ENCODE results near the gene LAMTOR1.

Gene LAMTOR1

GRCh38 chr11:72080326-72081183 is 22.5 kb downstream of the LAMTOR1 start, which contains the start of the genes LRRC51 and NUMA1:
Gene LRRC51, plus strand, starts transcription at chr11:72080850. Its CDS starts 8,234 bp downstream, at chr11:72089084.
Gene NUMA1, minus strand, starts transcription at chr11:72080542. Its CDS starts 44,599 bp downstream, at chr11:72035943.
- H3K27me3 ChIP-seq (ENCODE audit: low read depth, low read length) = no peaks in the 10 kb centered on the region
- peaks cover 0 to 10% of the 10 kb centered on the region in 2 donors for H3K36me3 ChIP-seq (ENCODE audit: control insufficient read depth in 1 of 2, insufficient read depth in 2 of 2, low read length in 2 of 2)
- H3K4me3 ChIP-seq (ENCODE audit: low read depth in 1 of 2, low read length in 2 of 2) = peak within 1 kb of the TSS; percentile 73 to 84
- H3K27ac ChIP-seq (ENCODE audit: low read length) = peak within 1 kb of the TSS; percentile 90
- H3K4me1 ChIP-seq (ENCODE audit: control insufficient read depth in 1 of 2, insufficient read depth in 2 of 2, low read length in 2 of 2) = peaks cover 7 to 11% of the 10 kb centered on the region in 2 donors
- H3K9me3 ChIP-seq (ENCODE audit: control insufficient read depth in 1 of 2, low read length in 2 of 2) = no peaks in the 10 kb centered on the region

- Histone ChIP-seq H3K4me3 (ENCODE audit: low read depth in 1 of 2, low read length in 2 of 2) (peak overlapping the region; percentile 73 to 84), H3K27me3 (ENCODE audit: low read depth, low read length) (no peaks in the 10 kb centered on the region)
Observed at GRCh38 chr11:72079819-72080325, 23.2 kb downstream of the LAMTOR1 start.

GRCh38 chr11:72078477-72078876 is 24.6 kb downstream of the LAMTOR1 start:
- Histone ChIP-seq H3K4me3 (ENCODE audit: low read depth in 1 of 2, low read length in 2 of 2) (peak overlapping the region in 1 of 2 donors; percentile 84), H3K9me3 (ENCODE audit: control insufficient read depth in 1 of 2, low read length in 2 of 2) (no peaks in the 10 kb centered on the region), H3K4me1 (ENCODE audit: control insufficient read depth in 1 of 2, insufficient read depth in 2 of 2, low read length in 2 of 2) (peaks cover 7 to 15% of the 10 kb centered on the region in 2 donors), H3K27me3 (ENCODE audit: low read depth, low read length) (no peaks in the 10 kb centered on the region), H3K36me3 (ENCODE audit: control insufficient read depth in 1 of 2, insufficient read depth in 2 of 2, low read length in 2 of 2) (peaks cover 0 to 3% of the 10 kb centered on the region in 2 donors), H3K27ac (ENCODE audit: low read length) (peak overlapping the region; percentile 90)

More at GRCh38 chr11:72079819-72080325, 23.2 kb downstream of the LAMTOR1 start:
- Histone ChIP-seq H3K27ac (ENCODE audit: low read length) (peak overlapping the region; percentile 90), H3K9me3 (ENCODE audit: control insufficient read depth in 1 of 2, low read length in 2 of 2) (no peaks in the 10 kb centered on the region), H3K36me3 (ENCODE audit: control insufficient read depth in 1 of 2, insufficient read depth in 2 of 2, low read length in 2 of 2) (peaks cover 0 to 3% of the 10 kb centered on the region in 2 donors), H3K4me1 (ENCODE audit: control insufficient read depth in 1 of 2, insufficient read depth in 2 of 2, low read length in 2 of 2) (peaks cover 7 to 15% of the 10 kb centered on the region in 2 donors)

- no peak overlapping the region for H3K27ac ChIP-seq (ENCODE audit: low read length)
- no peaks in the 10 kb centered on the region for H3K9me3 ChIP-seq (ENCODE audit: control insufficient read depth in 1 of 2, low read length in 2 of 2)
- H3K4me1 ChIP-seq (ENCODE audit: control insufficient read depth in 1 of 2, insufficient read depth in 2 of 2, low read length in 2 of 2) = peaks cover 7 to 19% of the 10 kb centered on the region in 2 donors
- no peaks in the 10 kb centered on the region for H3K27me3 ChIP-seq (ENCODE audit: low read depth, low read length)
- H3K4me3 ChIP-seq (ENCODE audit: low read depth in 1 of 2, low read length in 2 of 2) = no peak overlapping the region
- H3K36me3 ChIP-seq (ENCODE audit: control insufficient read depth in 1 of 2, insufficient read depth in 2 of 2, low read length in 2 of 2) = peaks cover 0 to 3% of the 10 kb centered on the region in 2 donors
Observed at GRCh38 chr11:72075756-72076155, 27.3 kb downstream of the LAMTOR1 start.

- H3K27me3 ChIP-seq (ENCODE audit: low read depth, low read length) = no peaks in the 10 kb centered on the region
- H3K4me3 ChIP-seq (ENCODE audit: low read depth in 1 of 2, low read length in 2 of 2) = no peak overlapping the region
- no peaks in the 10 kb centered on the region for H3K9me3 ChIP-seq (ENCODE audit: control insufficient read depth in 1 of 2, low read length in 2 of 2)
- H3K4me1 ChIP-seq (ENCODE audit: control insufficient read depth in 1 of 2, insufficient read depth in 2 of 2, low read length in 2 of 2) = peaks cover 13 to 25% of the 10 kb centered on the region in 2 donors
- peaks cover 0 to under 1% of the 10 kb centered on the region in 2 donors for H3K36me3 ChIP-seq (ENCODE audit: control insufficient read depth in 1 of 2, insufficient read depth in 2 of 2, low read length in 2 of 2)
- H3K27ac ChIP-seq (ENCODE audit: low read length) = no peak overlapping the region
Observed at GRCh38 chr11:72075109-72075508, 28.0 kb downstream of the LAMTOR1 start.

- H3K27me3 ChIP-seq (ENCODE audit: low read depth, low read length) = no peaks in the 10 kb centered on the region
- no peaks in the 10 kb centered on the region for H3K36me3 ChIP-seq (ENCODE audit: control insufficient read depth in 1 of 2, insufficient read depth in 2 of 2, low read length in 2 of 2)
- peak overlapping the region; percentile 19 for H3K27ac ChIP-seq (ENCODE audit: low read length)
- no peak overlapping the region for H3K4me3 ChIP-seq (ENCODE audit: low read depth in 1 of 2, low read length in 2 of 2)
- no peaks in the 10 kb centered on the region for H3K9me3 ChIP-seq (ENCODE audit: control insufficient read depth in 1 of 2, low read length in 2 of 2)
- H3K4me1 ChIP-seq (ENCODE audit: control insufficient read depth in 1 of 2, insufficient read depth in 2 of 2, low read length in 2 of 2) = peaks cover 26% of the 10 kb centered on the region in 2 donors
Observed at GRCh38 chr11:72072348-72072747, 30.7 kb downstream of the LAMTOR1 start.

- Histone ChIP-seq H3K4me3 (ENCODE audit: low read depth in 1 of 2, low read length in 2 of 2) (no peak overlapping the region), H3K27me3 (ENCODE audit: low read depth, low read length) (no peaks in the 10 kb centered on the region), H3K27ac (ENCODE audit: low read length) (peak overlapping the region; percentile 92), H3K36me3 (ENCODE audit: control insufficient read depth in 1 of 2, insufficient read depth in 2 of 2, low read length in 2 of 2) (no peaks in the 10 kb centered on the region), H3K9me3 (ENCODE audit: control insufficient read depth in 1 of 2, low read length in 2 of 2) (no peaks in the 10 kb centered on the region), H3K4me1 (ENCODE audit: control insufficient read depth in 1 of 2, insufficient read depth in 2 of 2, low read length in 2 of 2) (peaks cover 26 to 32% of the 10 kb centered on the region in 2 donors)
Observed at GRCh38 chr11:72070491-72070890, 32.6 kb downstream of the LAMTOR1 start.

- H3K27me3 ChIP-seq (ENCODE audit: low read depth, low read length) = no peaks in the 10 kb centered on the region
- peak overlapping the region; percentile 92 for H3K27ac ChIP-seq (ENCODE audit: low read length)
- H3K4me1 ChIP-seq (ENCODE audit: control insufficient read depth in 1 of 2, insufficient read depth in 2 of 2, low read length in 2 of 2) = peaks cover 26 to 28% of the 10 kb centered on the region in 2 donors
- H3K9me3 ChIP-seq (ENCODE audit: control insufficient read depth in 1 of 2, low read length in 2 of 2) = no peaks in the 10 kb centered on the region
- peak overlapping the region; percentile 1 to 40 for H3K4me3 ChIP-seq (ENCODE audit: low read depth in 1 of 2, low read length in 2 of 2)
- no peaks in the 10 kb centered on the region for H3K36me3 ChIP-seq (ENCODE audit: control insufficient read depth in 1 of 2, insufficient read depth in 2 of 2, low read length in 2 of 2)
Observed at GRCh38 chr11:72069787-72070251, 33.3 kb downstream of the LAMTOR1 start.

- Histone ChIP-seq H3K4me3 (ENCODE audit: low read depth in 1 of 2, low read length in 2 of 2) (peak overlapping the region; percentile 1 to 40), H3K27me3 (ENCODE audit: low read depth, low read length) (no peaks in the 10 kb centered on the region), H3K27ac (ENCODE audit: low read length) (peak overlapping the region; percentile 92), H3K9me3 (ENCODE audit: control insufficient read depth in 1 of 2, low read length in 2 of 2) (no peaks in the 10 kb centered on the region), H3K36me3 (ENCODE audit: control insufficient read depth in 1 of 2, insufficient read depth in 2 of 2, low read length in 2 of 2) (no peaks in the 10 kb centered on the region), H3K4me1 (ENCODE audit: control insufficient read depth in 1 of 2, insufficient read depth in 2 of 2, low read length in 2 of 2) (peaks cover 26 to 28% of the 10 kb centered on the region in 2 donors)
Observed at GRCh38 chr11:72069200-72069599, 33.9 kb downstream of the LAMTOR1 start.

- Histone ChIP-seq H3K27ac (ENCODE audit: low read length) (no peak overlapping the region), H3K27me3 (ENCODE audit: low read depth, low read length) (no peaks in the 10 kb centered on the region), H3K36me3 (ENCODE audit: control insufficient read depth in 1 of 2, insufficient read depth in 2 of 2, low read length in 2 of 2) (no peaks in the 10 kb centered on the region), H3K4me1 (ENCODE audit: control insufficient read depth in 1 of 2, insufficient read depth in 2 of 2, low read length in 2 of 2) (peaks cover 26 to 28% of the 10 kb centered on the region in 2 donors), H3K9me3 (ENCODE audit: control insufficient read depth in 1 of 2, low read length in 2 of 2) (no peaks in the 10 kb centered on the region), H3K4me3 (ENCODE audit: low read depth in 1 of 2, low read length in 2 of 2) (no peak overlapping the region)
Observed at GRCh38 chr11:72067676-72068075, 35.4 kb downstream of the LAMTOR1 start.

GRCh38 chr11:72067266-72067665 is 35.8 kb downstream of the LAMTOR1 start:
- Histone ChIP-seq H3K4me3 (ENCODE audit: low read depth in 1 of 2, low read length in 2 of 2) (no peak overlapping the region), H3K27ac (ENCODE audit: low read length) (no peak overlapping the region), H3K4me1 (ENCODE audit: control insufficient read depth in 1 of 2, insufficient read depth in 2 of 2, low read length in 2 of 2) (peaks cover 23 to 28% of the 10 kb centered on the region in 2 donors), H3K9me3 (ENCODE audit: control insufficient read depth in 1 of 2, low read length in 2 of 2) (no peaks in the 10 kb centered on the region), H3K27me3 (ENCODE audit: low read depth, low read length) (no peaks in the 10 kb centered on the region), H3K36me3 (ENCODE audit: control insufficient read depth in 1 of 2, insufficient read depth in 2 of 2, low read length in 2 of 2) (no peaks in the 10 kb centered on the region)
